Esophagus squamous epithelium (tissue), 5 donors: ENCODE data around the gene TMEM128. TPM values are rescaled to one million over a fixed set of nuclear protein-coding genes. Genes with fewer than 3 reads are reported as not detected.

Experiments used
- DNase-seq: peaks from one replicate; lab custom pipeline; 2025; lab: John Stamatoyannopoulos, UW
- H3K27ac ChIP-seq, 4 donors: fragments of 200-600 bp; sonication (generic); one replicate each; pipeline ENCODE4 v1.5.1; 2016 to 2019; ENCODE audit warnings: mild to moderate bottlenecking in 1 of 4
- H3K27me3 ChIP-seq, 4 donors: fragments of 200-600 bp; sonication (generic); 1 replicate in 3 of 4; 2 replicates in 1 of 4; pipeline versions ENCODE4 v1.5.1 to v1.6.0; 2017 to 2021; ENCODE audit warnings: antibody characterized with exemption in 1 of 4
- H3K36me3 ChIP-seq, 3 donors: fragments of 200-600 bp; sonication (generic); one replicate each; pipeline ENCODE4 v1.5.1; 2016 to 2019
- H3K4me1 ChIP-seq, 3 donors: fragments of 200-600 bp; sonication (generic); one replicate each; pipeline ENCODE4 v1.5.1; 2017 to 2019
- H3K4me3 ChIP-seq, 4 donors: fragments of 200-600 bp; sonication (generic); 1 replicate in 3 of 4; 2 replicates in 1 of 4; pipeline ENCODE4 v1.5.1; 2016 to 2019; ENCODE audit warnings: mild to moderate bottlenecking in 2 of 4, moderate library complexity in 1 of 4
- H3K9me3 ChIP-seq, 3 donors: fragments of 200-600 bp; sonication (generic); one replicate each; pipeline ENCODE4 v1.5.1; 2016 to 2019
- CTCF ChIP-seq, 6 experiments: fragments of 450-650 bp in 4 of 6; fragments of 200-600 bp in 2 of 6; sonication (generic) in 2 of 6; IDR thresholded peaks; one replicate each; pipeline ENCODE4 v1.5.1; 2016 to 2019; ENCODE audit warnings: antibody characterized with exemption in 6 of 6, mild to moderate bottlenecking in 4 of 6, moderate library complexity in 4 of 6
- POLR2A ChIP-seq, 4 donors: fragments of 450-650 bp; IDR thresholded peaks; one replicate each; pipeline ENCODE4 v1.6.1; 2017; ENCODE audit warnings: antibody characterized with exemption in 4 of 4, mild to moderate bottlenecking in 4 of 4, moderate library complexity in 3 of 4
- WGBS, 2 donors: methylation state at CpG; one replicate each; pipeline ENCODE4 v1.1.5; 2018; 5-methylcytosine and 5-hydroxymethylcytosine counted together
- intact Hi-C: fragments of 100-400 bp; cut with DNase I; formaldehyde crosslinking; loops from one replicate; pipeline ENCODE4 v1.15.0; 2022
- total RNA-seq, 4 donors: library from RNA; depleted of rRNA; stranded (reverse); fragments of >200 nt; gene quantifications; one replicate each; pipeline ENCODE4 v1.1.0, GENCODE V29; 2016
- donor health status: DM: yes; HTN: yes; CAD: no.

TMEM128 gene
- total RNA-seq, 4 donors from 2014 or later = 8.6 to 15.1 (median 11.6) TPM

DNA sequence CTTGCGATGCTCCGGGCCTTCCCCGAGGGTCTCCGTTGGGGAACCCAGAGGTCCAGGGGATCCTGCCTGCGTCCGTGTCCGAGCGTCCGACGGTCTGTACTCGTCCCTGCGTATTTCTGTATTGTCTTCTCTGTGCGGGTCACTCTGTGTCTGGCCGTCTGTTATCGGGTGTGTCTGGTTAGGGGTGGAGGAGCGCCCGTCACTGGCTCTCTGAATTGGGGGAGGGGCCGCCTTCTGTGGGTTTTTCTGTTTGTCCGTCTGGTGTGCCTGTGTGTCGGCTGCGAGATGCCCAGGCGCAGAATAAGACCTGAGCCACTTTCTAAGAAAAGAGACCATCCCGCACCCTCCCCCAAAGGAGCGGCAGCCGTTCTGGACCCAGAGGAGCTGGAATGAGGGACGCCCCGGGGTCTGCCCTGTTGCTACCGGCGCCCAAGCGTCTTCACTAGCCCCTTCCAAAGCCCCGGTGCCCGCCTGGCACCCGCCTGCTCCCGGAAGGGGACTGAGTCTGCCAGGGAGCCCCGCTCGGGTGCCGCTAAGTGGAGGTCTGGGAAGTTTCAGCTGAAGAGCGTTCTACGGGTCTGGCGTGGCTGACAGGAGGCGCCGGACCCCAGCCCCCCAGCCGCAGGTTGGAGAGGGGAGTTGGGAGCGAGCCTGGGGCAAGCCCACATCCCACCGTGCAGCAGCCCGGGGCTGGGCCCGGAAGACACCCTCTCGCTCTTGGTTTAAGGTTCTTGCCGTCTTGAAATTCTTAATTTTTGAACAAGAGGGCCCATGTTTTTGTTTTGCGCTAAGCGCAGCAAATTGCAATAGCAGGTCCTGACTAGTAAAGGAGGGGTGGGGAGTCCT, 20.3 kb downstream of the TMEM128 start:
- no peak for TF ChIP-seq POLR2A (IDR thresholded peaks at IDR 0.05)
- TF ChIP-seq CTCF (IDR thresholded peaks at IDR 0.05) = no peak
- peaks cover 0 to 18% (median 4%) of the 10 kb centered on the region in 3 donors for H3K4me1 ChIP-seq
- 28 to 42% methylated on average over 7 to 11 of the region's 51 CpGs for WGBS, 2 donors
- no peaks in the 10 kb centered on the region for H3K36me3 ChIP-seq
- peaks cover 5 to 83% (median 12%) of the 10 kb centered on the region in 4 donors for H3K27me3 ChIP-seq
- DNase-seq = no peak
- intact Hi-C loops = no loop called here
- no peak overlapping the region for H3K27ac ChIP-seq
- H3K9me3 ChIP-seq = peaks cover 0 to under 1% (median 0%) of the 10 kb centered on the region in 3 donors
- no peak overlapping the region for H3K4me3 ChIP-seq

- no peak for TF ChIP-seq CTCF (IDR thresholded peaks at IDR 0.05)
- TF ChIP-seq POLR2A (IDR thresholded peaks at IDR 0.05) = no peak
- Histone ChIP-seq H3K36me3 (no peaks in the 10 kb centered on the region), H3K4me1 (peaks cover 0 to 18% (median 4%) of the 10 kb centered on the region in 3 donors), H3K27ac (no peak within 1 kb of the TSS), H3K4me3 (no peak within 1 kb of the TSS), H3K27me3 (peaks cover 5 to 92% (median 12%) of the 10 kb centered on the region in 4 donors), H3K9me3 (no peaks in the 10 kb centered on the region)
- WGBS, 2 donors = 3 to 11% methylated on average over 6 to 7 of the region's 82 CpGs
- intact Hi-C loops = no loop called here
- no peak for DNase-seq
These were observed 21.2 kb downstream of the TMEM128 start, which contains the start of gene OTOP1 for GRCh38 chr4:4226606-4227438. Gene OTOP1, minus strand, starts transcription at chr4:4226929. Its CDS starts 65 bp downstream, at chr4:4226864.

DNA sequence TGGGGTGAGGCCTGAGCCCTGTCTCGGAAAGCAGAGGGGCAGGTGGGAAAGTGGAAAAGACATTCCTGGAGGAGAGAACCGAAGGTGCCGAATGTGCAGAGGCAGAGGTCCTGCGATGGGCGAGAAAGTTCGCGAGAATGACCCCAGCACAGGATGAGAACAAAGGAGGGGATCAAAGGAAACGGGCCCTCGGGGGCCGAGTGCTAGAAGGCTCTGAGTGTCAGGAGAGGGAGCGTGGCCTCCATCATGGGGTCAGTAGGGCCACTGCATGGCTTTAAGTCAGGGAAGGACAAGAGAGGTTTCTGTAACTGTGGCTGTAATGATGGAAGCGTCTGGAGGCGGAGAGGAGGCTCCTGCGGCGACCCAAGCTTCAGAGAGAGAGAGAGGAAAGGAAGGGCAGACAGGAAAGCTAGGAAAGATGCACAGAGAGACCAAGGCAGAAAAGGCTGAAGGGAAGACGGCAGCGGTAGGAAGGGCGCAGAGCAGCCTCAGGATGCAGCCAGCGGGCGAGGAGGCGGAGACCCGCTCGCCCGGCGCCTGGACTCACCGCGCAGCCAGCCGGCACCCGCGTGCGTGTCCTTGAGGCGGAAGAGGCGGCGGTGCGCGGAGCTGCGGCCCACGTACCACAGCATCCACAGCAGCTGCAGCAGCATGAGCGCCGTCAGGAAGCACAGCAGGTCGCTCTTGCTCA, 22.0 kb downstream of the TMEM128 start:
- Histone ChIP-seq H3K27ac (no peak overlapping the region), H3K4me3 (no peak overlapping the region), H3K4me1 (peaks cover 0 to 18% (median 4%) of the 10 kb centered on the region in 3 donors), H3K9me3 (no peaks in the 10 kb centered on the region), H3K36me3 (no peaks in the 10 kb centered on the region), H3K27me3 (peaks cover 5 to 98% (median 12%) of the 10 kb centered on the region in 4 donors)
- intact Hi-C loops = no loop called here
- 25 to 38% methylated on average over 27 to 40 of the region's 41 CpGs for WGBS, 2 donors
- DNase-seq = no peak
- TF ChIP-seq POLR2A (IDR thresholded peaks at IDR 0.05) (no peak), CTCF (IDR thresholded peaks at IDR 0.05) (no peak)

- no peak overlapping the region for H3K27ac ChIP-seq
- no peak overlapping the region for H3K4me3 ChIP-seq
- no peak for TF ChIP-seq CTCF (IDR thresholded peaks at IDR 0.05)
- TF ChIP-seq POLR2A (IDR thresholded peaks at IDR 0.05) = no peak
- DNase-seq = no peak
- no peaks in the 10 kb centered on the region for H3K9me3 ChIP-seq
- 69 to 70% methylated on average over 5 of the region's 5 CpGs for WGBS, 2 donors
- H3K4me1 ChIP-seq = no peaks in the 10 kb centered on the region
- intact Hi-C loops = no loop called here
- H3K27me3 ChIP-seq = peaks cover 0 to 27% (median 0%) of the 10 kb centered on the region in 4 donors
- H3K36me3 ChIP-seq = no peaks in the 10 kb centered on the region
These were observed 30.9 kb downstream of the TMEM128 start for GRCh38 chr4:4217113-4217512.
